KMS-11 (cell line): Measurements from ENCODE around the gene NRTN.

Experiments
- H2AFZ ChIP-seq: fragments of 200-600 bp; sonication (generic); 2 replicates; pipeline ENCODE4 v1.6.1; 2016; ENCODE audit warnings: antibody characterized with exemption, mixed run types, low read depth
- H3K27ac ChIP-seq: fragments of 200-600 bp; sonication (generic); 2 replicates; pipeline ENCODE4 v1.6.1; 2016; ENCODE audit warnings: mild to moderate bottlenecking, mixed run types
- H3K27me3 ChIP-seq: fragments of 200-600 bp; sonication (generic); 2 replicates; pipeline ENCODE4 v1.6.1; 2017; ENCODE audit warnings: mild to moderate bottlenecking, low read depth, mixed run types, moderate library complexity; ENCODE audit not compliant: insufficient read depth
- H3K36me3 ChIP-seq: fragments of 200-600 bp; sonication (generic); 2 replicates; pipeline ENCODE4 v1.6.1; 2017; ENCODE audit warnings: mild to moderate bottlenecking, mixed run types; ENCODE audit not compliant: insufficient read depth
- H3K4me1 ChIP-seq: fragments of 200-600 bp; sonication (generic); 2 replicates; pipeline ENCODE4 v1.6.1; 2016; ENCODE audit warnings: mild to moderate bottlenecking, low read depth, mixed run types; ENCODE audit not compliant: poor library complexity, severe bottlenecking
- H3K4me2 ChIP-seq: fragments of 200-600 bp; sonication (generic); 2 replicates; pipeline ENCODE4 v1.7.0; 2016; ENCODE audit warnings: mild to moderate bottlenecking, mixed run types
- H3K4me3 ChIP-seq: fragments of 200-600 bp; sonication (generic); IDR thresholded peaks from 2 replicates; pipeline ENCODE4 v1.6.1; 2017; ENCODE audit warnings: low read depth, low read length, mixed read lengths; ENCODE audit not compliant: insufficient read depth
- H3K79me2 ChIP-seq: fragments of 200-600 bp; sonication (generic); 2 replicates; pipeline ENCODE4 v1.6.1; 2016; ENCODE audit warnings: low read depth, mixed run types; ENCODE audit not compliant: insufficient read depth
- H3K9ac ChIP-seq: fragments of 200-600 bp; sonication (generic); 2 replicates; pipeline ENCODE4 v1.6.1; 2016; ENCODE audit warnings: mild to moderate bottlenecking, mixed run types
- H4K20me1 ChIP-seq: fragments of 200-600 bp; sonication (generic); 2 replicates; pipeline ENCODE4 v1.6.1; 2016; ENCODE audit warnings: mild to moderate bottlenecking, mixed run types; ENCODE audit not compliant: insufficient read depth
- CTCF ChIP-seq: fragments of 200-600 bp; sonication (generic); conservative IDR thresholded peaks from 2 replicates; pipeline ENCODE4 v1.6.1; 2017; ENCODE audit warnings: low read depth, mild to moderate bottlenecking, antibody characterized with exemption, low read length, moderate library complexity, mixed read lengths

Gene NRTN

GRCh38 chr19:5808120-5808816 is 3.4 kb downstream of the NRTN start:
- Histone ChIP-seq H3K36me3 (no peaks in the 10 kb centered on the region), H3K4me3 (no peak overlapping the region), H3K4me1 (peaks cover 9% of the 10 kb centered on the region), H2AFZ (no peak overlapping the region), H3K4me2 (no peak overlapping the region), H3K79me2 (no peaks in the 10 kb centered on the region), H3K9ac (no peak overlapping the region), H3K27me3 (peaks cover 3% of the 10 kb centered on the region; the same call in 1 of the 2 replicates), H3K27ac (no peak overlapping the region), H4K20me1 (no peaks in the 10 kb centered on the region)
- no peak for TF ChIP-seq CTCF

- H3K27ac ChIP-seq: no peak overlapping the region
- H3K79me2 ChIP-seq: no peaks in the 10 kb centered on the region
- peaks cover 3% of the 10 kb centered on the region; the same call in 1 of the 2 replicates for H3K27me3 ChIP-seq
- peaks cover 5% of the 10 kb centered on the region for H3K4me1 ChIP-seq
- no peaks in the 10 kb centered on the region for H3K36me3 ChIP-seq
- H3K4me3 ChIP-seq: no peak overlapping the region
- no peak overlapping the region for H3K4me2 ChIP-seq
- no peak overlapping the region for H2AFZ ChIP-seq
- H4K20me1 ChIP-seq: no peaks in the 10 kb centered on the region
- no peak overlapping the region for H3K9ac ChIP-seq
- TF ChIP-seq CTCF: no peak
Observed at GRCh38 chr19:5809053-5809452, 4.2 kb downstream of the NRTN start.

- no peak overlapping the region for H3K4me3 ChIP-seq
- H3K27ac ChIP-seq: no peak overlapping the region
- H3K36me3 ChIP-seq: no peaks in the 10 kb centered on the region
Observed at GRCh38 chr19:5809469-5809868, 4.6 kb downstream of the NRTN start.

GRCh38 chr19:5811117-5811516 is 6.2 kb downstream of the NRTN start:
- no peaks in the 10 kb centered on the region; the same call in 1 of the 2 replicates for H3K27me3 ChIP-seq
- no peaks in the 10 kb centered on the region for H3K79me2 ChIP-seq
- no peak for TF ChIP-seq CTCF
- H3K4me3 ChIP-seq: no peak overlapping the region
- no peak overlapping the region for H3K9ac ChIP-seq
- no peak overlapping the region for H3K4me2 ChIP-seq
- H2AFZ ChIP-seq: no peak overlapping the region
- H3K4me1 ChIP-seq: no peaks in the 10 kb centered on the region
- no peaks in the 10 kb centered on the region for H4K20me1 ChIP-seq
- H3K36me3 ChIP-seq: no peaks in the 10 kb centered on the region
- H3K27ac ChIP-seq: no peak overlapping the region

More at GRCh38 chr19:5809469-5809868, 4.6 kb downstream of the NRTN start:
- Histone ChIP-seq H3K79me2 (no peaks in the 10 kb centered on the region), H3K27me3 (peaks cover 3% of the 10 kb centered on the region; the same call in 1 of the 2 replicates), H4K20me1 (no peaks in the 10 kb centered on the region), H3K4me2 (no peak overlapping the region), H3K4me1 (peaks cover 2% of the 10 kb centered on the region), H2AFZ (no peak overlapping the region), H3K9ac (no peak overlapping the region)
- no peak for TF ChIP-seq CTCF
